A549 (cell line): ENCODE results near the gene RASGRP1. TPM values are rescaled to one million over a fixed set of nuclear protein-coding genes. Genes with fewer than 3 reads are reported as not detected.

ENCODE experiments used
- ATAC-seq, 2 experiments: fragments of 200-7000 bp in 1 of 2; fragments of >200 bp in 1 of 2; cut with Nextera tagmentation in 1 of 2; cut with Tn5 transposase in 1 of 2; 3 replicates each; pipeline versions ENCODE4 v1.8.0 to v1.9.1; 2018 to 2020; ENCODE audit warnings: mild to moderate bottlenecking in 1 of 2, moderate library complexity in 1 of 2
- CTCF ChIA-PET: fragments of 300-600 bp; sonication (Branson Sonifier 250); formaldehyde crosslinking; extraction: SDS; loops from one replicate; lab custom pipeline; 2021; ENCODE audit warnings: antibody characterized with exemption, inconsistent platforms; lab: Yijun Ruan, JAX
- POLR2A ChIA-PET: fragments of 350-600 bp; formaldehyde crosslinking; extraction: SDS; loops from one replicate; lab custom pipeline; 2021; ENCODE audit warnings: antibody characterized with exemption, inconsistent platforms; lab: Yijun Ruan, JAX
- DNase-seq, 2 experiments: peaks; one replicate each; pipeline versions ENCODE4 v3.0.0 to v3.0.0-alpha.2; 2011 to 2016; ENCODE audit warnings: low read depth in 1 of 2, low spot score in 1 of 2
- FAIRE-seq: peaks from 2 replicates; lab custom pipeline; 2011; peaks lifted over from hg19 to GRCh38; lab: Jason Lieb, UNC
- H3K27ac ChIP-seq, 2 experiments: fragments of >200 bp; sonication (Bioruptor Twin); formaldehyde crosslinking; 3 replicates each; pipeline ENCODE4 v1.5.1; 2016 to 2017
- H3K4me1 ChIP-seq: fragments of >200 bp; sonication (Bioruptor Twin); formaldehyde crosslinking; 3 replicates; pipeline ENCODE4 v1.6.1; 2016
- H3K4me2 ChIP-seq: fragments of >200 bp; sonication (Bioruptor Twin); formaldehyde crosslinking; 3 replicates; pipeline ENCODE4 v1.6.1; 2016
- H3K4me3 ChIP-seq: fragments of >200 bp; sonication (Bioruptor Twin); formaldehyde crosslinking; 3 replicates; pipeline ENCODE4 v1.5.1; 2016
- H3K9me3 ChIP-seq: fragments of >200 bp; sonication (Bioruptor Twin); formaldehyde crosslinking; 3 replicates; pipeline ENCODE4 v1.6.1; 2016
- BCL3 ChIP-seq: fragments of >200 bp; sonication (Bioruptor Twin); formaldehyde crosslinking; IDR thresholded peaks from 3 replicates; pipeline ENCODE4 v1.6.1; 2016
- CBX8 ChIP-seq: fragments of 200-600 bp; sonication (generic); IDR thresholded peaks from 2 replicates; pipeline ENCODE4 v1.6.1; 2016
- CEBPB ChIP-seq, 2 experiments: fragments of >200 bp in 1 of 2; sonication (Bioruptor Twin) in 1 of 2; formaldehyde crosslinking in 1 of 2; IDR thresholded peaks; 2 replicates each; pipeline ENCODE4 v1.6.1; 2012 to 2016
- CHD2 ChIP-seq: fragments of 150-350 bp; IDR thresholded peaks from 2 replicates; pipeline ENCODE4 v1.6.1; 2014; ENCODE audit warnings: low read length; ENCODE audit not compliant: partially characterized antibody
- CHD4 ChIP-seq: fragments of 200-600 bp; sonication (generic); IDR thresholded peaks from 2 replicates; pipeline ENCODE4 v1.6.1; 2016; ENCODE audit warnings: antibody characterized with exemption, mild to moderate bottlenecking, borderline replicate concordance
- E2F6 ChIP-seq: IDR thresholded peaks from 2 replicates; pipeline ENCODE4 v1.6.1; 2012; ENCODE audit warnings: low read depth, borderline replicate concordance
- EHF ChIP-seq: fragments of 250-450 bp; sonication (Bioruptor Pico); IDR thresholded peaks from 2 replicates; pipeline ENCODE4 v1.5.0; 2020; ENCODE audit warnings: mild to moderate bottlenecking
- EHMT2 ChIP-seq: fragments of 200-600 bp; sonication (generic); IDR thresholded peaks from 2 replicates; pipeline ENCODE4 v1.6.1; 2016; ENCODE audit warnings: antibody characterized with exemption, low read depth, mild to moderate bottlenecking, moderate library complexity
- EP300 ChIP-seq, 2 experiments: fragments of >200 bp; sonication (Bioruptor Twin); formaldehyde crosslinking; IDR thresholded peaks; 2 replicates in 1 of 2; 3 replicates in 1 of 2; pipeline ENCODE4 v1.6.1; 2016 to 2017
- HMGXB4 ChIP-seq: fragments of 250-450 bp; sonication (Bioruptor Pico); IDR thresholded peaks from 2 replicates; pipeline ENCODE4 v1.5.0; 2021; ENCODE audit warnings: mild to moderate bottlenecking, moderate library complexity, borderline replicate concordance
- HOXA7 ChIP-seq: fragments of 250-450 bp; sonication (Bioruptor Pico); IDR thresholded peaks from 2 replicates; pipeline ENCODE4 v1.5.0; 2020; ENCODE audit warnings: mild to moderate bottlenecking, moderate library complexity
- MAZ ChIP-seq: fragments of 150-350 bp; IDR thresholded peaks from 2 replicates; pipeline ENCODE4 v1.6.1; 2014; ENCODE audit warnings: antibody characterized with exemption, low read depth, low read length, borderline replicate concordance
- MYC ChIP-seq: IDR thresholded peaks from 2 replicates; pipeline ENCODE4 v1.6.1; 2012; ENCODE audit warnings: mild to moderate bottlenecking, inconsistent platforms, low read length, improper control_type of control experiment, borderline replicate concordance
- NPAS2 ChIP-seq: fragments of 250-450 bp; sonication (Bioruptor Pico); IDR thresholded peaks from 2 replicates; pipeline ENCODE4 v1.8.0; 2022; ENCODE audit warnings: mild to moderate bottlenecking, moderate library complexity, borderline replicate concordance
- NR3C1 ChIP-seq: fragments of >200 bp; sonication (Bioruptor Twin); formaldehyde crosslinking; IDR thresholded peaks from 3 replicates; pipeline ENCODE4 v1.6.1; 2017
- PHF8 ChIP-seq: fragments of 200-600 bp; sonication (generic); IDR thresholded peaks from 2 replicates; pipeline ENCODE4 v1.6.1; 2016; ENCODE audit warnings: low read depth, mild to moderate bottlenecking, antibody characterized with exemption, moderate library complexity, borderline replicate concordance
- RCOR1 ChIP-seq: fragments of 150-350 bp; IDR thresholded peaks from 2 replicates; pipeline ENCODE4 v1.6.1; 2014; ENCODE audit warnings: antibody characterized with exemption, low read length, low read depth
- REST ChIP-seq: fragments of 200-600 bp; sonication (generic); IDR thresholded peaks from 2 replicates; pipeline ENCODE4 v1.6.1; 2016; ENCODE audit warnings: antibody characterized with exemption, mild to moderate bottlenecking, moderate library complexity
- RFX5 ChIP-seq: fragments of 450-650 bp; IDR thresholded peaks from 2 replicates; pipeline ENCODE4 v1.7.1; 2014; ENCODE audit warnings: antibody characterized with exemption, mild to moderate bottlenecking, moderate library complexity
- RNF2 ChIP-seq: fragments of 200-600 bp; sonication (generic); IDR thresholded peaks from 2 replicates; pipeline ENCODE4 v1.6.1; 2016; ENCODE audit warnings: low read depth, mild to moderate bottlenecking, antibody characterized with exemption, moderate library complexity, borderline replicate concordance
- TP53 ChIP-seq: fragments of 250-450 bp; sonication (Bioruptor Pico); IDR thresholded peaks from 2 replicates; pipeline ENCODE4 v1.5.0; 2021; ENCODE audit warnings: mild to moderate bottlenecking, moderate library complexity
- USF2 ChIP-seq: fragments of 450-650 bp; IDR thresholded peaks from 2 replicates; pipeline ENCODE4 v1.6.1; 2014; ENCODE audit warnings: antibody characterized with exemption
- ZC3H11A ChIP-seq: fragments of 450-650 bp; IDR thresholded peaks from 2 replicates; pipeline ENCODE4 v1.6.1; 2014; ENCODE audit warnings: antibody characterized with exemption, mild to moderate bottlenecking
- ZFP36 ChIP-seq: fragments of 450-650 bp; IDR thresholded peaks from 2 replicates; pipeline ENCODE4 v1.6.1; 2014; ENCODE audit warnings: borderline replicate concordance; ENCODE audit not compliant: partially characterized antibody
- WGBS: methylation state at CpG from one replicate; pipeline ENCODE4 v1.1.6; 2017; ENCODE audit errors: missing lambda C conversion rate; 5-methylcytosine and 5-hydroxymethylcytosine counted together
- polyA plus RNA-seq, 4 experiments: library from polyadenylated mRNA; depleted of rRNA in 3 of 4; stranded (reverse); fragments of >200 nt; fragmentation: RNase III in 1 of 4; extraction: RNeasy Plus Mini Kit Qiagen cat#74134 plus additional on column Dnase treatment in 1 of 4; gene quantifications; 2 replicates in 3 of 4; 3 replicates in 1 of 4; pipeline ENCODE4 v1.2.3, GENCODE V29; 2011 to 2017

RASGRP1 gene
- polyA plus RNA-seq, 2 of the 4 experiments (the other 2 are of a cell fraction): 0.70 to 1.2 TPM

- TF ChIP-seq ZFP36 (no peak), CHD2 (no peak), EHF (CRISPR knock-in tag) (no peak), EP300 (IDR thresholded peaks at IDR 0.05) (no peak), EHMT2 (no peak), MYC (no peak), RCOR1 (no peak), CBX8 (no peak), NPAS2 (CRISPR knock-in tag) (no peak), NR3C1 (no peak), RFX5 (no peak), RNF2 (no peak)
- TF ChIP-seq, all 56 proteins: peak for 0
- Histone ChIP-seq H3K4me3 (no peak overlapping the region), H3K4me2 (no peak overlapping the region), H3K27ac (no peak overlapping the region), H3K4me1 (no peaks in the 10 kb centered on the region), H3K9me3 (no peaks in the 10 kb centered on the region)
- WGBS: 89% methylated on average over 1 of the region's 1 CpG
- no peak for ATAC-seq
- POLR2A ChIA-PET: no interaction called here
- CTCF ChIA-PET: interaction anchor here (1.2 kb wide), 1 partner anchor 1169 kb away, joined by 3 read pairs; no protein-coding TSS in a partner anchor
- no peak for FAIRE-seq
- DNase-seq: no peak
Measured at GRCh38 chr15:38487378-38487777, 77.2 kb downstream of the RASGRP1 start.

GRCh38 chr15:38486936-38487335, 77.7 kb downstream of the RASGRP1 start:
- no peak for FAIRE-seq
- H3K9me3 ChIP-seq: no peaks in the 10 kb centered on the region
- POLR2A ChIA-PET: no interaction called here
- no peak overlapping the region for H3K27ac ChIP-seq
- no peaks in the 10 kb centered on the region for H3K4me1 ChIP-seq
- H3K4me3 ChIP-seq: no peak overlapping the region
- ATAC-seq: no peak
- H3K4me2 ChIP-seq: no peak overlapping the region
- 94% methylated on average over 2 of the region's 2 CpGs for WGBS
- CTCF ChIA-PET: interaction anchor here (0.9 to 1.2 kb wide), 2 partner anchors 161 to 1170 kb away, joined by 3 read pairs; no protein-coding TSS in a partner anchor
- no peak for DNase-seq
- TF ChIP-seq HMGXB4 (CRISPR knock-in tag) (no peak), CHD4 (no peak), E2F6 (no peak), EHMT2 (no peak), BCL3 (no peak), HOXA7 (CRISPR knock-in tag) (no peak), ZFP36 (no peak), TP53 (no peak), CEBPB (IDR thresholded peaks at IDR 0.05) (no peak), MAZ (no peak)

- FAIRE-seq: no peak
- DNase-seq: no peak
- TF ChIP-seq USF2: no peak
- no peak for TF ChIP-seq HOXA7 (CRISPR knock-in tag)
- no peak for TF ChIP-seq ZC3H11A
- TF ChIP-seq RCOR1: no peak
- no peak for TF ChIP-seq EHMT2
- no peak for TF ChIP-seq PHF8
- TF ChIP-seq MYC: no peak
- no peak for TF ChIP-seq REST
- no peak for ATAC-seq
- Histone ChIP-seq H3K4me3 (no peak overlapping the region), H3K9me3 (no peaks in the 10 kb centered on the region), H3K4me2 (no peak overlapping the region), H3K4me1 (no peaks in the 10 kb centered on the region), H3K27ac (no peak overlapping the region)
- ChIA-PET CTCF (interaction anchor here (0.8 to 1.7 kb wide), 2 partner anchors 35 to 176 kb away, joined by 3 to 6 read pairs; no protein-coding TSS in a partner anchor), POLR2A (no interaction called here)
Measured at GRCh38 chr15:38482572-38482971, 82.0 kb downstream of the RASGRP1 start.
